Left ventricle myocardium inferior (tissue), 1 donor: ENCODE measurements around the gene CEP170B. TPM values are rescaled to one million over a fixed set of nuclear protein-coding genes. Genes with fewer than 3 reads are reported as not detected.
A peak's percentile ranks its signal among the peaks of the same experiment; 100 is the strongest.
"Not testable (repeated sequence)": the region's sequence is repeated elsewhere in the genome, so short reads cannot be mapped to it uniquely, and the experiment has no call there.

Experiments
- DNase-seq: peaks from one replicate; pipeline ENCODE4 v3.0.0-alpha.2; 2020
- H3K27ac ChIP-seq: fragments of 200-600 bp; replicated peaks from 2 replicates; pipeline ENCODE4 v1.8.0; 2021
- H3K27me3 ChIP-seq: fragments of 200-600 bp; 2 replicates; pipeline ENCODE4 v1.8.0; 2021; ENCODE audit warnings: low read depth
- H3K36me3 ChIP-seq: fragments of 200-600 bp; 2 replicates; pipeline ENCODE4 v1.8.0; 2021
- H3K4me1 ChIP-seq: fragments of 200-600 bp; 2 replicates; pipeline ENCODE4 v1.8.0; 2021
- H3K4me3 ChIP-seq: fragments of 200-600 bp; 2 replicates; pipeline ENCODE4 v1.8.0; 2021; ENCODE audit warnings: mild to moderate bottlenecking, moderate library complexity
- H3K9me3 ChIP-seq: fragments of 200-600 bp; replicated peaks from 2 replicates; pipeline ENCODE4 v1.8.0; 2021
- CTCF ChIP-seq: fragments of 200-600 bp; IDR thresholded peaks from 2 replicates; pipeline ENCODE4 v1.8.0; 2021; ENCODE audit warnings: antibody characterized with exemption, mild to moderate bottlenecking, borderline replicate concordance
- intact Hi-C: fragments of 100-400 bp; cut with micrococcal nuclease; formaldehyde crosslinking; loops from one replicate; pipeline ENCODE4 v1.11.0; 2022
- total RNA-seq: library from RNA; stranded (reverse); fragmentation: NEBNext Ultra II Directional; extraction: Animal tissue kit (Norgen Biotek cat#: 25700); gene quantifications from one replicate; pipeline ENCODE4 v1.2.1, GENCODE V29; 2021
- donor health status: DM: no; HTN: yes; CAD: no; lungs with severe emphysema.

CEP170B gene
- total RNA-seq, 1 donor from 2014 or later, result 11.7 TPM

GRCh38 chr14:104826189-104826860, 38.7 kb upstream of the CEP170B start:
- H3K27ac ChIP-seq, result peak overlapping the region; percentile 62
- TF ChIP-seq CTCF, result peak; percentile 81
- peak; percentile 91 for DNase-seq
- no peaks in the 10 kb centered on the region for H3K9me3 ChIP-seq
- no peaks in the 10 kb centered on the region for H3K36me3 ChIP-seq
- intact Hi-C loops, result loop anchor here (5.0 kb wide), 1 partner anchor 59 kb away; no protein-coding TSS in a partner anchor
- H3K4me1 ChIP-seq, result peaks cover 23% of the 10 kb centered on the region
- H3K4me3 ChIP-seq, result peak overlapping the region; percentile 76
- H3K27me3 ChIP-seq, result no peaks in the 10 kb centered on the region

GRCh38 chr14:104826861-104827176, 38.2 kb upstream of the CEP170B start:
- H3K27me3 ChIP-seq, result no peaks in the 10 kb centered on the region
- peaks cover 23% of the 10 kb centered on the region for H3K4me1 ChIP-seq
- no peaks in the 10 kb centered on the region for H3K36me3 ChIP-seq
- no peak for DNase-seq
- peak overlapping the region; percentile 44 for H3K27ac ChIP-seq
- TF ChIP-seq CTCF, result no peak
- no peaks in the 10 kb centered on the region for H3K9me3 ChIP-seq
- intact Hi-C loops, result loop anchor here (5.0 kb wide), 1 partner anchor 60 kb away; no protein-coding TSS in a partner anchor
- H3K4me3 ChIP-seq, result peak overlapping the region; percentile 76

- intact Hi-C loops, result loop anchor here (5.0 kb wide), 1 partner anchor 60 kb away; no protein-coding TSS in a partner anchor
- no peaks in the 10 kb centered on the region for H3K9me3 ChIP-seq
- TF ChIP-seq CTCF, result peak; percentile 56
- H3K27ac ChIP-seq, result peak overlapping the region; percentile 44
- H3K4me1 ChIP-seq, result peaks cover 23% of the 10 kb centered on the region
- H3K36me3 ChIP-seq, result no peaks in the 10 kb centered on the region
- peak overlapping the region; percentile 76 for H3K4me3 ChIP-seq
- no peaks in the 10 kb centered on the region for H3K27me3 ChIP-seq
- no peak for DNase-seq
Measured at GRCh38 chr14:104827177-104828055, 37.7 kb upstream of the CEP170B start.

GRCh38 chr14:104830781-104831180, 34.3 kb upstream of the CEP170B start:
- H3K4me1 ChIP-seq, result peaks cover 19% of the 10 kb centered on the region
- no peak for TF ChIP-seq CTCF
- no peak overlapping the region for H3K4me3 ChIP-seq
- H3K27me3 ChIP-seq, result no peaks in the 10 kb centered on the region
- no peaks in the 10 kb centered on the region for H3K36me3 ChIP-seq
- H3K27ac ChIP-seq, result no peak overlapping the region
- intact Hi-C loops, result no loop called here
- H3K9me3 ChIP-seq, result no peaks in the 10 kb centered on the region
- no peak for DNase-seq

GRCh38 chr14:104836171-104836935, 28.7 kb upstream of the CEP170B start:
- H3K4me1 ChIP-seq, intact Hi-C loops, H3K4me3 ChIP-seq, DNase-seq, H3K27ac ChIP-seq, H3K27me3 ChIP-seq, H3K36me3 ChIP-seq, H3K9me3 ChIP-seq: not testable (repeated sequence)
